Raji (cell line): Measurements from ENCODE around the gene MTA3.

Experiments
- POLR2A ChIP-seq: IDR thresholded peaks from 2 replicates; pipeline ENCODE4 v1.6.1; 2011; ENCODE audit warnings: low read depth, low read length, control low read depth; ENCODE audit not compliant: insufficient read depth

Gene MTA3

GRCh38 chr2:42756966-42757513, 188.6 kb downstream of the MTA3 start:
- TF ChIP-seq POLR2A = no peak

GRCh38 chr2:42757981-42758740, 189.7 kb downstream of the MTA3 start:
- TF ChIP-seq POLR2A = no peak

GRCh38 chr2:42758751-42759150, 190.3 kb downstream of the MTA3 start:
- TF ChIP-seq POLR2A = no peak

- TF ChIP-seq POLR2A = no peak
Observed at GRCh38 chr2:42761554-42761953, 193.1 kb downstream of the MTA3 start.

- no peak for TF ChIP-seq POLR2A
Observed at GRCh38 chr2:42762155-42762554, 193.7 kb downstream of the MTA3 start.

- no peak for TF ChIP-seq POLR2A
Observed at GRCh38 chr2:42762823-42763804, 194.7 kb downstream of the MTA3 start.

- TF ChIP-seq POLR2A = no peak
Observed at GRCh38 chr2:42764096-42764495, 195.7 kb downstream of the MTA3 start, which contains the start of gene OXER1. Gene OXER1 (minus strand): TSS chr2:42764135. CDS start chr2:42764062, 73 bp downstream.

GRCh38 chr2:42764901-42765300, 196.5 kb downstream of the MTA3 start:
- no peak for TF ChIP-seq POLR2A

GRCh38 chr2:42765686-42766085, 197.3 kb downstream of the MTA3 start:
- no peak for TF ChIP-seq POLR2A

- no peak for TF ChIP-seq POLR2A
Observed at GRCh38 chr2:42767080-42767898, 198.9 kb downstream of the MTA3 start.

- TF ChIP-seq POLR2A = no peak
Observed at GRCh38 chr2:42767899-42768705, 199.7 kb downstream of the MTA3 start.

- no peak for TF ChIP-seq POLR2A
Observed at GRCh38 chr2:42768706-42769256, 200.3 kb downstream of the MTA3 start.

- no peak for TF ChIP-seq POLR2A
Observed at GRCh38 chr2:42769583-42770287, 201.3 kb downstream of the MTA3 start.
